GM12865 (cell line): ENCODE data around the gene TPRN.

Source experiments
- DNase-seq: peaks from one replicate; pipeline ENCODE4 v3.0.0; 2010; ENCODE audit warnings: low read depth
- H3K4me3 ChIP-seq: 2 replicates; pipeline ENCODE4 v1.5.1; 2011; ENCODE audit warnings: mild to moderate bottlenecking, low read depth, low read length, control low read depth
- TF ChIP-seq, protein P1 (sequence below): IDR thresholded peaks from 2 replicates; pipeline ENCODE4 v1.5.1; 2011; ENCODE audit warnings: low read length, control low read depth, low read depth, inconsistent platforms; ENCODE audit not compliant: insufficient read depth; ENCODE audit errors: missing control alignments

TPRN gene

DNA sequence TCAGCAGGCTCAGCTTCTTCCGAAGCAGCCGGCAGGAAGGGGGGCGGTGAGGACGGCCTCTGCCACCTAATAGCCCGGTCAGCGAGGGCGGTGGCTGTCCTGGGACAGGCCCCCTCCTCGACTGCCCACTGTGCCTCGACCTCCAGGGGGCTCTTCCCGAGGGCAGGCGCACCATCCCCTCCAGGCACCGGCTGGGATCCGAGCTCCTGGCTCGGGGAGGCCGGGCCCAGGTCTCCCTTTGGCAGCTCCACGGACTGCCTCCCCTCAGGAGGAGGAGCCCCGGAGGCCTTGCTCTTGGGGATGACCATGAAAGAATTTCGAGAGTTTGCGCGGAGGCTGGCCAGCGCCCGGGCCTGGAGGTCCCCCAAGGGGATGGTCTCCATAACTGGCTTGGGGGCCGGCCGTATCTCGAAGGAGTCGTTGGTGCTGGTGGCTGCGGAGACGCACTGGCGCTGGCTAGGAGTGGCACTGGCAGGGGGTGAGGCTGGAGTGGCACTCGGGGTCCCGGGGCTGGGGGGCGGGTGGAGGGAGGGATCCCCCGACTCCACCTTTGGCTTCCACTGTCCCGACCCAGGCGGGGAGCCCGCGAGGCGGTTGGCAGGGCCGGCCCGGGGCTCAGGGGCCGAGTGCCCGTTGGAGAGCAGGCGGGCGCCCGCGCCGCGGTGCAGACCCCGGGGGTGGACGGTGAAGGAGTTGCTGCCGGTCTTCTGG, 975 bp downstream of the TPRN start:
- TF ChIP-seq, protein P1, sequence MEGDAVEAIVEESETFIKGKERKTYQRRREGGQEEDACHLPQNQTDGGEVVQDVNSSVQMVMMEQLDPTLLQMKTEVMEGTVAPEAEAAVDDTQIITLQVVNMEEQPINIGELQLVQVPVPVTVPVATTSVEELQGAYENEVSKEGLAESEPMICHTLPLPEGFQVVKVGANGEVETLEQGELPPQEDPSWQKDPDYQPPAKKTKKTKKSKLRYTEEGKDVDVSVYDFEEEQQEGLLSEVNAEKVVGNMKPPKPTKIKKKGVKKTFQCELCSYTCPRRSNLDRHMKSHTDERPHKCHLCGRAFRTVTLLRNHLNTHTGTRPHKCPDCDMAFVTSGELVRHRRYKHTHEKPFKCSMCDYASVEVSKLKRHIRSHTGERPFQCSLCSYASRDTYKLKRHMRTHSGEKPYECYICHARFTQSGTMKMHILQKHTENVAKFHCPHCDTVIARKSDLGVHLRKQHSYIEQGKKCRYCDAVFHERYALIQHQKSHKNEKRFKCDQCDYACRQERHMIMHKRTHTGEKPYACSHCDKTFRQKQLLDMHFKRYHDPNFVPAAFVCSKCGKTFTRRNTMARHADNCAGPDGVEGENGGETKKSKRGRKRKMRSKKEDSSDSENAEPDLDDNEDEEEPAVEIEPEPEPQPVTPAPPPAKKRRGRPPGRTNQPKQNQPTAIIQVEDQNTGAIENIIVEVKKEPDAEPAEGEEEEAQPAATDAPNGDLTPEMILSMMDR: no peak
- DNase-seq: no peak
- H3K4me3 ChIP-seq: peak overlapping the region; percentile 39

DNA sequence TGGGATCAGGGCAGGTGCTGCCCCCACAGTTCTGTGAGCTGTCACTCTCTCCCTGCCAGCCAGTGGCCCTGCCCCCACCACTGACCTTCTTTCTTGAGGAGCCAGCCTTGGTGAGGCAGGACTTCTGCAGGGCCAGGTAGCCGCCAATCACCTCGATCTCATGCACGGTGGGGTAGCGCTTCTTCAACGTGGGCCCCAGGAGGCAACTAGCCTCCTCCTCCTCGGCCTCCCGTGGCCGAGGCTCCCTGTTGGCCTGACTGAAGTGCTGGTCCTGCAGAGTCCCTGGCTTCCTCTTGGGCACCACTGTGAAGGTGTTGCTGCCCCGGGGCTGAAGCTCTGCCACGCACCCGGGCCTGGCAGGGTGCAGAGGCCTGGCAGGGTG, 1.6 kb downstream of the TPRN start:
- DNase-seq: no peak
- H3K4me3 ChIP-seq: no peak overlapping the region
- TF ChIP-seq, protein P1: no peak

DNA sequence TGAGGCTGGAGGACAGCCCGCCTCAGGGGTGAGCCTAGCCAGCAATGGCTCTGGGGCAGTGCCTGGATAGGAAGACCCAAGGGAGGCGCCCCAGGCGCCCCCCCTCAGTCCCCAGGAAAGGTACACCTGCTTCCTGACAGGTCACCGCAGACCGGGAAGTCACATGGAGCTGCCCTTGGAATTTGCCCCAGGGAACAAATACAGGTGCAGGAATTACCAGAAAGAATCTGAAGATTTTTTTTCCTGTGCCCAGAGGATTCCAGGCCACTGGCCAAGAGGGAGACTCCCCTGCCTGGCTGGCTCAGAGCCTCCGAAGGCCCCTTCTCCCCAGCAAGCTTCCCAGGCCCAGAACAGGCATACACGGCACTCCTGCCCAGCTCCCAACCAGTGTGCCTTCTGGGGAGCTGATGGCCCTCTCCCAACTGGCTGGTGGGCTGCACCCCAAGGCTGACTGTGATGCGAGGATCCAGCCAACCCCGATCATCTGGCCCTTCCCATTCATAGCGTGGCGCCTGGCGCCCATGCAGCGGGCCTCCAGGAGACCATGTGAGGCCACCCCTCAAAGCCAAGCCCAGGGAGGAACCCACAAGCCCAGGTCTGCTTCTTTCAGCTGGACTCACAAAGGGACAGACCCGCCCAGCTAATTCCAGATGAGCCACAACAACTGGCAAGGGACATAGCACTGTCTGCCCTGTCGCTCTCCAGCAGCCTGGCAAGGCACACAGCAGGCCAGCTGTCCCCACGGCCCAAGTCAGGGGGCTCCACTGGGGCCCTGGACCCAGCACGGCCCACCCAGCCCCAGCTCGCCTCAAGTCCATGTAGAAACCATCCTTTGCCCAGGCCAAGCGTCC, 2.3 kb downstream of the TPRN start:
- no peak overlapping the region for H3K4me3 ChIP-seq
- TF ChIP-seq, protein P1: no peak
- DNase-seq: no peak

DNA sequence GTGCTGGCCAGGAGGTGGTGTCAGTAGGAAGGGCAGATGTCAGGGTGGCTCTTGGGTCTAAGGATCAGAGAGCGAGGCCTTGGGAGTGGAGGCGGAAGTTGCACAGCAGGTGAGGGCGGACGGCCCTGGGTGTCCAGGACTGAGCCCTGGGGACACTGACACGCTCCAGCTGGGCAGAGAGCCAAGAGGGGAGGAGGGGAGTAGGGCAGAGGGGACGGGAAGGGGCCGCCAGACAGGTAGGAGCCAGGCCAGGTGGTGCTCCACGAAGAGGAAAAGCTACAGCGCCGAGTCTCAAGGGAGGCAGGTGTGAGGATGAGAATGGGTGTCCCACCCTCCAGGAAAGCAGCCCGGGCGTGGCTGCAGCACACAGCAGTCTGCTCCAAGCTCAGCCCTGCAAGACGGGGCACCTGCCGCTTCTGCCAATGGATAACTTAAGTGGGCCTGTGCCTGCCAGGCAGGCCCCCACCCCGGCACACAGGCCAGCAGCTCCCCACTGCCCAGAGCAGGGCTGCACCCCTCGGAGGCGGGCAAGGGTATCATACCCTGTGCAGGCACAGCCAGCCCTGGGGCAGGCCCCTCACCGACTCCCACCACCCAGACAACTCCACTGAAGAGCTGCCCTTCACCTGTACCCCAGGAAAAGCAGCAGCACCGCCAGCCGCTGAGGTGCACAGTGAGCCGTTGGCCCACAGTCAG, 4.9 kb downstream of the TPRN start:
- TF ChIP-seq, protein P1: no peak
- H3K4me3 ChIP-seq: no peak overlapping the region
- no peak for DNase-seq

DNA sequence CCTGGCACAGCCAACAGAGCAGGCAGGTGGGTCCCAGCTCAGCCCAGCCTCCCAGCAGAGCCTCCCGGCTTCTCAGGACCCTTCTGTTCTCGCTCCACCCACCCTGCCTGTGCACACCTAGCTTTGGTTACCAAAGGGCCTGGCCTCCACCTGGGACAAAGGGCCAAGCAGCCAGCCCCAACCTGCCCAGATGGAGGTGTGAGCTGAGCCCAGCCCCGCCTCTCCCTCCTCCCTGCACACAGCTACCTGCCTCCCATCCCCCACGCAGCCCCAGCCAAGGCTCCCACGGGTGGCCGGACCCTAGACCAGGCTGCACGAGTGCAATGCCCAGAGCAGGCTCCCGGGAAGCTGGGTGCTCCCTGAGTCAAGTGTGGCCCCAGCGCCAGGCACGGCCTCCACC, 5.6 kb downstream of the TPRN start:
- TF ChIP-seq, protein P1: no peak
- H3K4me3 ChIP-seq: no peak overlapping the region
- no peak for DNase-seq

DNA sequence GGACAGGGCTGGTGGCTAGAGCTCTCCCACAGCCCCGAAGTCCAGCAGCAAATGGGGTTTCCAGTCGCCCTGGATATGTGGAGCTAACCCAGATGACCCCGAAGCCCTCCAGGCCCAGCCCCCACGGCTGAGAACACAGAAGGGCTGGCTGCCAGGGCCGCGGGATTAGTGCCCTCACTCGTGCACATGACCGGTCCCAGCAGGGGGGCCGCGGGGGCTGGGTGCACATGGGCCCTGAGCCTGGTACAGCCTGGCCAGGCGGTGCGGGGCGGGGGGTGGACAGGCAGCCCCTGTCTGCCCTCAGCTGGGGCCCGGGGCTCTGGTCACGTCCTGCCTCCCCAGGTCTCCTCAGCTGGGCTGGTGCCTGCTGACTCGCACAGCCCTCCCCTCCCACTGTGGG, 6.2 kb downstream of the TPRN start:
- DNase-seq: no peak
- no peak overlapping the region for H3K4me3 ChIP-seq
- TF ChIP-seq, protein P1: no peak
